Brain microvascular endothelial cell (primary cell): ENCODE measurements around the gene LINC01488.

Source experiments
- DNase-seq: peaks from one replicate; pipeline ENCODE4 v3.0.0-alpha.2; 2020
- H3K27ac ChIP-seq: fragments of 250-450 bp; sonication (Bioruptor Pico); 2 replicates; pipeline ENCODE4 v1.5.1; 2020; ENCODE audit warnings: mild to moderate bottlenecking, moderate library complexity
- H3K27me3 ChIP-seq: fragments of 250-450 bp; sonication (Bioruptor Pico); replicated peaks from 2 replicates; pipeline ENCODE4 v1.5.1; 2020; ENCODE audit warnings: mild to moderate bottlenecking
- H3K36me3 ChIP-seq: fragments of 250-450 bp; sonication (Bioruptor Pico); replicated peaks from 2 replicates; pipeline ENCODE4 v1.5.1; 2020; ENCODE audit warnings: mild to moderate bottlenecking
- H3K4me3 ChIP-seq: 2 replicates; pipeline ENCODE4 v1.5.1; 2011; ENCODE audit warnings: low read depth, mild to moderate bottlenecking, control low read depth, low read length, moderate library complexity
- CTCF ChIP-seq: IDR thresholded peaks from 2 replicates; pipeline ENCODE4 v1.5.1; 2011; ENCODE audit warnings: low read depth, mild to moderate bottlenecking, moderate library complexity, low read length, control low read depth, inconsistent platforms; ENCODE audit errors: missing control alignments
- in situ Hi-C: cut with HindIII; loops from 2 replicates; pipeline ENCODE4 v1.10.0; 2017; ENCODE audit warnings: low sequenced_read_pairs, low pct_ligation_motif_present

Gene LINC01488

GRCh38 chr11:69498614-69499175, 17.2 kb downstream of the LINC01488 start:
- no peaks in the 10 kb centered on the region for H3K36me3 ChIP-seq
- in situ Hi-C loops: no loop called here
- H3K27me3 ChIP-seq: no peaks in the 10 kb centered on the region
- H3K4me3 ChIP-seq: no peak overlapping the region
- TF ChIP-seq CTCF: no peak
- no peak for DNase-seq
- H3K27ac ChIP-seq: no peak overlapping the region

DNA sequence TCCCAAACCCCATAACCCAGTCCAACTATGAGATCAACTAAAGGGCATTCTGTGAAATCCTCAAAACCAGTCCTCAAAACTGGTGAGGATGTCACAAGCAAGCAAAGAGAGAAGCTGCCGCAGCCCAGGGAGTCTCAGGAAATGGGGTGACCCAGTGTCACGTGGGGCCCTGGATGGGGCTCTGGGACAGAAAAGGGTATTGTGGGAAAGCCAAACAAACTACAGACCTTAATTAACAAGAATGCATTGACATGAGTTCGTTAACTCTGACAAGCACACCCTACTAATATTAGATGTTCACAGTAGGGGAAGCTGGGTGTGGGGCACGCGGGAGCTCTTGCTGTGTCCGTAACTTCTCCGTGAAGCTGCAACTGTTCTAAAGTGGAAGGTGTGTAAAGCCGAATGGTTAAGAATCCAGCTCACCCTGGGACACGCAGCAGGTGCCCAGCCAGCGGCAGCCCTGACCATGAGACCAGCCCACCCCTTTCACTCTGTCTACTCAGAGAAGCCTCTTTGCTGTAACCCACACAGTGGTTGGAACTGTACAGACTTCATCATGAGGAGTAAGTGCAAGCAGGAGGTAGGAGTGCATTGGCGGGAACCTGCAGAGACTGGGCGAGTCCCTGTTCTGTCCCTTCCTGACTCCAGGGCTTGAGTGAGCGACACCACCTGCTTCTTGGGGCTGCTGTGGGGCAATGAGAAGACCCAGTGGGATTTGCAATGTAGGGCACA, 17.9 kb downstream of the LINC01488 start:
- no peaks in the 10 kb centered on the region for H3K27me3 ChIP-seq
- no peak overlapping the region for H3K27ac ChIP-seq
- no peaks in the 10 kb centered on the region for H3K36me3 ChIP-seq
- no peak overlapping the region for H3K4me3 ChIP-seq
- TF ChIP-seq CTCF: no peak
- in situ Hi-C loops: no loop called here
- no peak for DNase-seq

GRCh38 chr11:69499918-69500284, 18.4 kb downstream of the LINC01488 start:
- no peaks in the 10 kb centered on the region for H3K27me3 ChIP-seq
- H3K27ac ChIP-seq: no peak overlapping the region

DNA sequence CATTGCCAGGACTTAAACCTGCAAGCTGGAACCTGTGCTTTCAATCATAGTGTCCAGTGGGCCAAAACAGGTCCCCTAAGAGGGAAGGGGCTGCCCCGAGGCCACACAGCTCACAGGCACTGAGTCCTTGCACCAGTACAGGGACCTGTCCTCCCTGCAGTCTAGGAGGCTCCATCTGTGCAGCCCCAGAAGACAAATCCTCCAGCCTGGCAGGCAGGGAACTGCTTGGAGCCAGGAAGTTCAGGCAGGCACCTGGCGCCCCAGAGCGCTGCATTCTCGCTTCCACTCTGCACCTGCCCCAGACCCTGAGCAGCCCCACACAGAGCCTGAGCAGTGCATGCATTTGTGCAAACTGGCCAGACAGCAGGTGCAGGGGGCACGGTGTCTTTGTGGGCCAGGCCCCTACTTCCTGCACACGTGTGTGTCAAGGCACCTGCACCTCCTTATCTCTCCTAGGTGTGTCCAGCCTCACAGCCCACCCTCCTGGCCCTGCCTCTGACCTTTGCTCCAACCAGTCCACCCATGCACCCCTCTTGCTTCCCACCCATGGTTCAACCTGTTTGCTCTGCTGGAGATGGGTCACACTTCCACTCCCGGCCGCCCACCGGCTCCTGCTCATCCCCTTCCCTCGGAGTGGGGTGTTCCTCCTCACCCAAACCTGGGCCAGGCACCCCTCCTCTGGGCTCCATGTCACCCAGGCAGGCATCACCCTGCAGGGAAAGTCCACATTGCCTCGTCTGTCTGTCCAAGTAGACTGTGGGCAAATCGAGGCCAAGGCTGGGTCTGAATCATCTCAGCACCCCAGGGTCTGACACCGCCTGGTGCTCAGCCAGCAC, 19.0 kb downstream of the LINC01488 start:
- H3K36me3 ChIP-seq: no peaks in the 10 kb centered on the region
- no peak for DNase-seq
- H3K4me3 ChIP-seq: no peak overlapping the region
- no peak for TF ChIP-seq CTCF
- no peaks in the 10 kb centered on the region for H3K27me3 ChIP-seq
- in situ Hi-C loops: no loop called here
- H3K27ac ChIP-seq: no peak overlapping the region

More at GRCh38 chr11:69499918-69500284, 18.4 kb downstream of the LINC01488 start:
- TF ChIP-seq CTCF: no peak
- no peak overlapping the region for H3K4me3 ChIP-seq
- DNase-seq: no peak
- no peaks in the 10 kb centered on the region for H3K36me3 ChIP-seq
- in situ Hi-C loops: no loop called here

GRCh38 chr11:69501121-69501489, 19.6 kb downstream of the LINC01488 start:
- Histone ChIP-seq H3K27ac (no peak overlapping the region), H3K36me3 (no peaks in the 10 kb centered on the region), H3K4me3 (no peak overlapping the region), H3K27me3 (no peaks in the 10 kb centered on the region)
- no peak for DNase-seq
- no peak for TF ChIP-seq CTCF
- in situ Hi-C loops: no loop called here
